HG02642 (cell line): Measurements from ENCODE around the gene RTN4R.

Source experiments
- ATAC-seq: cut with Tn5 transposase; IDR thresholded peaks from one replicate; pipeline ENCODE4 v1.9.1; 2021; ENCODE audit warnings: mild to moderate bottlenecking; ENCODE audit not compliant: unreplicated experiment, poor library complexity

RTN4R gene

GRCh38 chr22:20260071-20260765 is 7.9 kb downstream of the RTN4R start:
- no peak for ATAC-seq

GRCh38 chr22:20259327-20259688 is 8.8 kb downstream of the RTN4R start:
- no peak for ATAC-seq

DNA sequence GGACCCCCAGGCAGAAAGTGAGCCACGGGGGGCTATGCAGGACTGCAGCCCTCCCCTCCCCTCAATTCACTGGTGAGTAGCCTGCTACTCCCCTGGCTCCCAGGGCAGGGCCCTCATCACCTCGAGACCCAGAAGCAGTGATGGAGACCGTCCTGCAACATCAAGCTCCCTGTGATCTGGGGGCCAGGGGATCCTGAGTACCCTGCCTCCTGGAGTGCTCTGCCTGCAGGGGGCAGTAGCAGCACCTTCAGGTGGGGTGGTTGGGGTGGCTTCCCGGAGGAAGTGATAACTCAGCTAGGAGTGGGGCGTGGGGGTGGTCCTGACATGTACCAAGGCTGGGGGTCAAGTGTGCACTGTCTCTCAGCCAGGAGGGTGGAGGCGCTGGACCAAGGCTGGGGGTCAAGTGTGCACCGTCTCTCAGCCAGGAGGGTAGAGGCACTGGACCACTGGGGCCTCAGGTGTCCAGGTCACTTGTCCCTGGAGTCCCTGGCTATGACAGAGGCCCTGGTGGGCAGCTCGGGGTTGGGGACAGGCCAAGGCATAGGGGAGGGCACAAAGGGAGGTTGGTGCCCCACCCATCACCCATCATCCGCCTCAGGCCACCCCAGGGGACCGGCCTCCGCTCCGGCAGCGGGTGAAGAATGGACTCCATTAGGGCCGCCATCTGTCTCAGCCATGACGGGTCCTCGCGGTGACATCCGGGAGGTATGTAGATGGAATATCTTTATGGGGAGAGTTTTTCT is 9.4 kb downstream of the RTN4R start:
- no peak for ATAC-seq

- no peak for ATAC-seq
Observed at GRCh38 chr22:20258021-20258299, 10.2 kb downstream of the RTN4R start.

GRCh38 chr22:20257212-20258020 is 10.7 kb downstream of the RTN4R start:
- no peak for ATAC-seq

DNA sequence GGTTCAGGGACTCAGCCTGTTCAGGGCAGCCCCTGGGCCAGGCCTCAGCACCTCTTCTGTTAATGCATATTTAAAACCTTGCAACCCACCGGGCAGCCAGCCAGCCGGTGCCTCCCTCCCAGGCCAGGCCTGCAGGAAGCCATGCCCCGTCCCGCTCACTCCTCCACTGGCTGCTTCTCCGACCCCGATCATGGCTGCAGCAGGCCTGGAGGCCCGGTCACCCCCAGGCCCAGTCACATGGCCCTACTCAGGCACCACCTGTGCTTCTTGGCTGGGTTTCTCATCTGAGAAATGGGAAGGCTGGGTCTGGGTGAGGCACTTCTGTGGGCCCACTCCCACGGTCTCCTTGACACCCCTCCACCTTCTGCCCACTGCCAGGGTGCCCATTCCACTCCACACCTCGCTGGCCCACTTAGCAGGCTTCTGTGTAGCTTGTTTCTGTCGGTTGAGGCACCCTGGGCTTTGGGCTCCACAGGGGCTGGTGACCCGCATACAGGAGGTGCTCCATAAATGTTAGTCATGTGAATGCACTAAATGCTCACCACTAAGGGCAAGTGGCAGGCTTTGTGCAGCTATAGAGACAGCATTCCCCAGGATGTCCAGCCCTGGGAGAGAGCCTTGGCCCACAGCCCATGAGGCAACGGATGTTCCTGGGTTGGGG is 11.4 kb downstream of the RTN4R start:
- no peak for ATAC-seq

- no peak for ATAC-seq
Observed at GRCh38 chr22:20256027-20256426, 12.1 kb downstream of the RTN4R start.

GRCh38 chr22:20254975-20255946 is 12.9 kb downstream of the RTN4R start:
- ATAC-seq: no peak

GRCh38 chr22:20253161-20253560 is 15.0 kb downstream of the RTN4R start:
- ATAC-seq: no peak

- ATAC-seq: no peak
Observed at GRCh38 chr22:20251981-20252380, 16.1 kb downstream of the RTN4R start.

GRCh38 chr22:20251491-20251890 is 16.6 kb downstream of the RTN4R start:
- no peak for ATAC-seq

- ATAC-seq: no peak
Observed at GRCh38 chr22:20249797-20250354, 18.2 kb downstream of the RTN4R start.

DNA sequence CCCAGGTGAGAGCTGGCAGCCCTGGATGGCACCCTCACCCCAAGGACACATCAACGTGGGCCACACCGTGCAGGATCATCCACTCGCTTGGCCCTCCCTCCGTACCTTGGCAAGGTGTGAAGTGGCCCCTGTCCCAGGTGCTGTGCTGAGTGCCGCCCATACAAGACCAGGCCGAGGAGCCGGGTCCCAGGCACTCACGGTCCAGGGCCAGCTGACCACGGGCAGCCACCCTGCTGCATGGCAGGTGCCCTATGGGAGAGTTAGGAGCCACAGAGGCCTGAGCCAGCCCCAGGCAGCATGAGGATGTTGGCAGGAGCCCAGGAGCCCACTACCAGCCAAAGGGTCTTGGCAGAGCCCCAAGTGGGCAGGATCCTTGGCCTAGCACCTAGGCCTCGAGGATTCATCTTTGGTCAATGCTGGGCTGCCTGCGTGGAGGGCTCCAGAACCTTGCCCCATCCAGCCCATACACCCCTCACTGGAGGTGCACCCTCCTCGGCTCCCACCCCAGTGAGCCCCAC is 19.6 kb downstream of the RTN4R start:
- no peak for ATAC-seq

DNA sequence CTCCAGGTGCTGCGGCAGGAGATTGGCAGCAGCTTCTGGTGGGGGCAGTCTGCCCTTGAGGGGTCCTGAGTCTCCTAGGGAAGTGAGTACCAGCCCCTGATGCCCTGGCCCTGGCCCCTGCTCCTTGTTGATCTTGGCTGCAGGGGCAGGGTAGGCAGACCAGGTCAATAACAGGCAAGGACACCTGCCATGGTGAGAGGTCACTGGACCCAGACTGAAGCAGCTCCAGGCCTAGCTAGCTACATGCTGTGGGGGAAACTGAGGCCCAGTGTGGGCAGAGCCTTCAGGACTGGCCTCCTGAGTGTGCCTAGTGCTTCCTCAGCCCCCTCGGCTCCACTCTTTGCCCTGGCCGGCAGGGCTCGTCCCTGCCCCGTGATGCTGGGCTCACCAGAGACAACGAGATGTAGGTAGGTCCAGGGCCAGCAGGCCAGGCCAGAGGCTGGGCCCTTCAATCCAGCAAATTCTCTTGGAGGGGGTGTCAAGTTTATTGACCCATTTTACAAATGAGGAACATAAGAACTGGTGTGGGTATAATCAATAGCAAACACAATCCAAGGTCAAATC is 20.4 kb downstream of the RTN4R start:
- ATAC-seq: no peak

DNA sequence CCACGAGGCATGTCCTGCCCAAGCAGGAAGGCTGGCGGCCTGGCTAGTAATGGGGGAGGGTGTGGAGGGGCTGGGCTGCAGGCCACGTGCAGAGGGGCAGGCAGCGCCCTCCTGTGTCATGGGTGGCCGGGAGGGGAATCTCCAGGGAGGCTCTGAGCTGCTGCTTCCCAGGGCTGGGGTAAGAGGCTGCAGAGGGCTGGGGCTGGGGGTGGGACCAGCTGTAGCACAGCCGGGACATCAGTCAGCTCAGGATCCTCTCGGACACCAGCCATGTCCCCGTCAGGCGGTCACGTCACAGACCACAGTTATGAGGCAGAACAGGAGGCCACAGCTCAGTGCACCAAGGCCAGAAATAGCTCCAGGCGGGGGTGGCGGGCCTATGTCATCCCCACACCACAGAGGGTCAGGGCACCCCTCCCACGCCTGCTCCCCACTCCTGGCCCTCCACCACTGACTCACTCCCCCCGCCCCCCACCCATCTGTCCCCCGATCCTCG is 21.1 kb downstream of the RTN4R start:
- ATAC-seq: no peak

DNA sequence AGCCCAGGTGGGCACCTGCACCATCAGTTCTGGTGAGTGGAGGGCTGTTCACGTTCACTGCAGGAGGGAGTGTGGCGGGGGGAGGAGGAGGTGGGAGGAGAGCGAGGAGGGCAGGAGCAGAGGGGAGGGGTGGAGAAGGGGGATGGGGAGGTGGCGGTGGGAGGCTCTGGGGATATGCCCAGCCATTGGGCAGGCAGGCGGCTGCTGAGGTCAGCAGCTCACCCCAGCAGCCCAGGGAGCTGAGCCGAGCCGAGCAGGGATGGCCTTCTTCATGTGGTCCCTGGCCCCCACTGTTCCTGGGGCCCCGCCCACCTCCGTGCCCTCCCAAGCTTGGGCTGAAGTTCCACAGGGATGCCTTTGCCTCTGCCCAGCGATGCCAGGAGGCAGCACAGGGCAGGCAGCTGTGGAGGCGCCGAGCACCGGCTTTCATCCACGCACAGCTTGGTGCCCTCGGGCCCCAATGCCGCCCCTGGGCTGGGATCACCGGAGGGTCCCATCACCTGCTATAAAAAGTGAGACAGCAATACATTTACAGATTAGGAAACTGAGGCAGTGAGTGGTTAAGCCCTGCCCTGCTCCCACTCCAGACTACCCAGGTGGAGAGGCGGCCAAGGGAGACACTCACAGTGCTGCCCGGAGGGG is 21.6 kb downstream of the RTN4R start:
- ATAC-seq: no peak

GRCh38 chr22:20245577-20246367 is 22.3 kb downstream of the RTN4R start:
- no peak for ATAC-seq
